ENCODE measurements around the gene LUZP1. TPM values are rescaled to one million over a fixed set of nuclear protein-coding genes. Genes with fewer than 3 reads are reported as not detected.

Gene LUZP1
- total RNA-seq, 2 donors from 2014 or later = 43.5 to 49.4 TPM

- Mint-ChIP-seq H3K4me3 (peak overlapping the region; percentile 55), H3K4me1 (peaks cover 4% of the 10 kb centered on the region), H3K27ac (no peak overlapping the region), H3K36me3 (ENCODE audit: low read depth) (no peaks in the 10 kb centered on the region), H3K27me3 (ENCODE audit: insufficient read depth) (peaks cover 73% of the 10 kb centered on the region), H3K9me3 (no peaks in the 10 kb centered on the region)
- Histone ChIP-seq H3K27ac (ENCODE audit: low read depth, low read length) (no peak overlapping the region), H3K9me3 (ENCODE audit: control insufficient read depth, low read length) (no peaks in the 10 kb centered on the region), H3K36me3 (ENCODE audit: control insufficient read depth, insufficient read depth, low read length) (no peaks in the 10 kb centered on the region), H3K27me3 (ENCODE audit: control insufficient read depth, insufficient read depth, low read length, poor library complexity, severe bottlenecking) (peaks cover 20% of the 10 kb centered on the region), H3K4me1 (ENCODE audit: control insufficient read depth, insufficient read depth, low read length) (no peaks in the 10 kb centered on the region), H3K4me3 (ENCODE audit: low read length) (no peak overlapping the region), H3K9ac (ENCODE audit: extremely low read depth, low read length, poor library complexity, severe bottlenecking) (no peak overlapping the region)
- TF ChIP-seq CTCF (conservative IDR thresholded peaks at IDR 0.05) = peak; percentile 53
- DNase-seq = no peak
- WGBS, 2 experiments (ENCODE audit: insufficient coverage in 1 of 2, insufficient read length in 1 of 2) = 81 to 85% methylated on average over 5 to 6 of the region's 6 CpGs
Measured at GRCh38 chr1:23178950-23179349, 10.3 kb upstream of the LUZP1 start.

GRCh38 chr1:23178414-23178813, 9.8 kb upstream of the LUZP1 start:
- no peaks in the 10 kb centered on the region for H3K9me3 ChIP-seq (ENCODE audit: control insufficient read depth, low read length)
- no peak overlapping the region for H3K27ac ChIP-seq (ENCODE audit: low read depth, low read length)
- no peak for DNase-seq
- H3K9me3 Mint-ChIP-seq = no peaks in the 10 kb centered on the region
- H3K4me3 Mint-ChIP-seq = peak overlapping the region; percentile 55
- H3K9ac ChIP-seq (ENCODE audit: extremely low read depth, low read length, poor library complexity, severe bottlenecking) = no peak overlapping the region
- peaks cover 4% of the 10 kb centered on the region for H3K4me1 Mint-ChIP-seq
- peaks cover 72% of the 10 kb centered on the region for H3K27me3 Mint-ChIP-seq (ENCODE audit: insufficient read depth)
- H3K36me3 ChIP-seq (ENCODE audit: control insufficient read depth, insufficient read depth, low read length) = no peaks in the 10 kb centered on the region
- no peaks in the 10 kb centered on the region for H3K36me3 Mint-ChIP-seq (ENCODE audit: low read depth)
- no peaks in the 10 kb centered on the region for H3K4me1 ChIP-seq (ENCODE audit: control insufficient read depth, insufficient read depth, low read length)
- TF ChIP-seq CTCF (conservative IDR thresholded peaks at IDR 0.05) = no peak
- H3K27me3 ChIP-seq (ENCODE audit: control insufficient read depth, insufficient read depth, low read length, poor library complexity, severe bottlenecking) = peaks cover 20% of the 10 kb centered on the region
- H3K4me3 ChIP-seq (ENCODE audit: low read length) = no peak overlapping the region
- no peak overlapping the region for H3K27ac Mint-ChIP-seq
- 95 to 96% methylated on average over 3 to 6 of the region's 6 CpGs for WGBS, 2 experiments (ENCODE audit: insufficient coverage in 1 of 2, insufficient read length in 1 of 2)

GRCh38 chr1:23177438-23178380, 9.1 kb upstream of the LUZP1 start:
- H3K4me3 ChIP-seq (ENCODE audit: low read length) = peak overlapping the region; percentile 76
- WGBS, 2 experiments (ENCODE audit: insufficient coverage in 1 of 2, insufficient read length in 1 of 2) = 5 to 7% methylated on average over 17 to 62 of the region's 62 CpGs
- peak overlapping the region; percentile 52 for H3K9ac ChIP-seq (ENCODE audit: extremely low read depth, low read length, poor library complexity, severe bottlenecking)
- Mint-ChIP-seq H3K9me3 (no peaks in the 10 kb centered on the region), H3K27ac (no peak overlapping the region), H3K36me3 (ENCODE audit: low read depth) (no peaks in the 10 kb centered on the region), H3K4me1 (peaks cover 4% of the 10 kb centered on the region), H3K27me3 (ENCODE audit: insufficient read depth) (peaks cover 67% of the 10 kb centered on the region), H3K4me3 (peak overlapping the region; percentile 55)
- no peak overlapping the region for H3K27ac ChIP-seq (ENCODE audit: low read depth, low read length)
- H3K27me3 ChIP-seq (ENCODE audit: control insufficient read depth, insufficient read depth, low read length, poor library complexity, severe bottlenecking) = peaks cover 20% of the 10 kb centered on the region
- H3K9me3 ChIP-seq (ENCODE audit: control insufficient read depth, low read length) = no peaks in the 10 kb centered on the region
- no peaks in the 10 kb centered on the region for H3K4me1 ChIP-seq (ENCODE audit: control insufficient read depth, insufficient read depth, low read length)
- peak; percentile 92 for DNase-seq
- no peaks in the 10 kb centered on the region for H3K36me3 ChIP-seq (ENCODE audit: control insufficient read depth, insufficient read depth, low read length)
- TF ChIP-seq CTCF (conservative IDR thresholded peaks at IDR 0.05) = peak; percentile 46
